Mesothelial cell of epicardium (in vitro differentiated cells): Measurements from ENCODE around the gene B3GALT6. TPM values are rescaled to one million over a fixed set of nuclear protein-coding genes. Genes with fewer than 3 reads are reported as not detected.

Source experiments
- DNase-seq, 2 experiments: peaks; one replicate each; pipeline ENCODE4 v3.0.0; 2021; ENCODE audit warnings: low spot score in 2 of 2; ENCODE audit not compliant: unreplicated experiment in 2 of 2
- H3K27ac Mint-ChIP-seq: 2 replicates; pipeline ENCODE4 v1.8.0; 2021; ENCODE audit warnings: mixed read lengths
- H3K27me3 Mint-ChIP-seq: 2 replicates; pipeline ENCODE4 v1.8.0; 2021; ENCODE audit warnings: low read depth, mixed read lengths
- H3K36me3 Mint-ChIP-seq: 2 replicates; pipeline ENCODE4 v1.8.0; 2021; ENCODE audit warnings: mixed read lengths
- H3K4me1 Mint-ChIP-seq: 2 replicates; pipeline ENCODE4 v1.8.0; 2021; ENCODE audit warnings: mixed read lengths
- H3K4me3 Mint-ChIP-seq: 2 replicates; pipeline ENCODE4 v1.8.0; 2021; ENCODE audit warnings: mild to moderate bottlenecking, moderate library complexity, mixed read lengths
- H3K9me3 Mint-ChIP-seq: 2 replicates; pipeline ENCODE4 v1.8.0; 2021; ENCODE audit warnings: mixed read lengths
- total RNA-seq: library from RNA; stranded (reverse); gene quantifications from 3 replicates; pipeline ENCODE4 v1.2.1, GENCODE V29; 2021
- TF ChIP-seq, protein P1 (sequence below): fragments of 200-600 bp; sonication (generic); IDR thresholded peaks from one replicate; pipeline ENCODE4 v1.5.0; 2021; ENCODE audit warnings: antibody characterized with exemption; ENCODE audit not compliant: unreplicated experiment

B3GALT6 gene
- total RNA-seq, 1 donor from 2014 or later: 34.1 TPM

DNA sequence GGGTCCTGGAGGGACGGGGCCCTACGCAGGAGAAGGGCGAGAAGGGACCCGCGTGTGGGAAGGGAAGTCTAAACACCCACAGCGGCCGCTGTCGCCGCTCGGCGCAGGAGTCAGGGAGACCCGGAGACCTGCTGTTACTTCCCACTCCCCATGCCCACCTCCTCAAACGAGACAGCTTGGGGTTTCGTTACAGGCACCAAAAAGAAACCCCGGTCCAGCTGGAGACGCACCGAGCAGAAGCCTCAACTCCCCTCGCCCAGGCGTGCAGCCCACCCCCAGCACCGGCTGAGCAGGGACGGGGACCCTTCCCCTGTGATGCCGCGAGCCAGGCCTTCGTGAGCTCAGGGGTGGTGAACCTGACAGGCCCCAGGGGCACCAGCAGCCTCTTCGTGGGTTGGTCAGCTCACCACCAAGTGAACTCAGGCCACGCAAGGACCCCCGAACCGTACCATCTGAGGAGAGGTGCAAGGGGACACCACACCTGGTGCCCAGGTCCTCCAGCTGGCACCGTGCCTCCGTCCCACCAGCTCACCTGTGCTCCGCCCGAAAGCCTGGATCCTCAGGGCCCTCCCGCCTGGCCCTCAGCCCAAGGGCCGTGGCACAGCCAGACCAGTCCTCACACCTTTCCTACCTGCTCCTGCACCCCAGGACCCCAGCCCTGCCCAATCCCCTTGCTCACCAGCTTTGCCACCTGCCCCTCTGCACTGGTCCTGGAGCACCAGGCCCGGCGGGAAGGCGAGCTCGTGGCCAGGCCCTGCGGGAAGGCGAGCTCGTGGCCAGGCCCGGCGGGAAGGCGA lies 5.3 kb upstream of the B3GALT6 start:
- TF ChIP-seq, protein P1, sequence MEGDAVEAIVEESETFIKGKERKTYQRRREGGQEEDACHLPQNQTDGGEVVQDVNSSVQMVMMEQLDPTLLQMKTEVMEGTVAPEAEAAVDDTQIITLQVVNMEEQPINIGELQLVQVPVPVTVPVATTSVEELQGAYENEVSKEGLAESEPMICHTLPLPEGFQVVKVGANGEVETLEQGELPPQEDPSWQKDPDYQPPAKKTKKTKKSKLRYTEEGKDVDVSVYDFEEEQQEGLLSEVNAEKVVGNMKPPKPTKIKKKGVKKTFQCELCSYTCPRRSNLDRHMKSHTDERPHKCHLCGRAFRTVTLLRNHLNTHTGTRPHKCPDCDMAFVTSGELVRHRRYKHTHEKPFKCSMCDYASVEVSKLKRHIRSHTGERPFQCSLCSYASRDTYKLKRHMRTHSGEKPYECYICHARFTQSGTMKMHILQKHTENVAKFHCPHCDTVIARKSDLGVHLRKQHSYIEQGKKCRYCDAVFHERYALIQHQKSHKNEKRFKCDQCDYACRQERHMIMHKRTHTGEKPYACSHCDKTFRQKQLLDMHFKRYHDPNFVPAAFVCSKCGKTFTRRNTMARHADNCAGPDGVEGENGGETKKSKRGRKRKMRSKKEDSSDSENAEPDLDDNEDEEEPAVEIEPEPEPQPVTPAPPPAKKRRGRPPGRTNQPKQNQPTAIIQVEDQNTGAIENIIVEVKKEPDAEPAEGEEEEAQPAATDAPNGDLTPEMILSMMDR: no peak
- Mint-ChIP-seq H3K27me3 (no peaks in the 10 kb centered on the region), H3K4me1 (peaks cover 11% of the 10 kb centered on the region), H3K27ac (no peak overlapping the region), H3K9me3 (no peaks in the 10 kb centered on the region), H3K36me3 (peaks cover 19% of the 10 kb centered on the region), H3K4me3 (no peak overlapping the region)
- DNase-seq: no peak

DNA sequence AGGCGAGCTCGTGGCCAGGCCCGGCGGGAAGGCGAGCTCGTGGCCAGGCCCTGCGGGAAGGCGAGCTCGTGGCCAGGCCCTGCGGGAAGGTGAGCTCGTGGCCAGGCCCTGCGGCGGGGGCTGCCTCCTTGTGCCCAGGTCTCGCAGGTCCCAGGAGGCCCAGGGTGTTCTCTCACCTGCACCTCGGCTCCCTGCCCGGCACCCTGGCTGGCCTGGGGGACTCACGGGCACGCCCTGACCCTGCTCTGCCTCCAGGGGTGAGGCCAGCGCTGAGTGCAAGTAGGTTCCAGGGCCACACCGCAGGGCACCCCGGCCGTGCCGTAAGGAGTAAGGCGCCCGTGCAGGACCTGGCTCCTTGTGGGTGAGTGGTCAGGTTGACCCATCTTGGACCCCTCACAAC lies 4.7 kb upstream of the B3GALT6 start:
- H3K4me1 Mint-ChIP-seq: peaks cover 11% of the 10 kb centered on the region
- no peaks in the 10 kb centered on the region for H3K27me3 Mint-ChIP-seq
- TF ChIP-seq, protein P1: no peak
- no peak for DNase-seq
- no peak overlapping the region for H3K27ac Mint-ChIP-seq
- H3K36me3 Mint-ChIP-seq: peaks cover 19% of the 10 kb centered on the region
- no peaks in the 10 kb centered on the region for H3K9me3 Mint-ChIP-seq
- H3K4me3 Mint-ChIP-seq: no peak overlapping the region

DNA sequence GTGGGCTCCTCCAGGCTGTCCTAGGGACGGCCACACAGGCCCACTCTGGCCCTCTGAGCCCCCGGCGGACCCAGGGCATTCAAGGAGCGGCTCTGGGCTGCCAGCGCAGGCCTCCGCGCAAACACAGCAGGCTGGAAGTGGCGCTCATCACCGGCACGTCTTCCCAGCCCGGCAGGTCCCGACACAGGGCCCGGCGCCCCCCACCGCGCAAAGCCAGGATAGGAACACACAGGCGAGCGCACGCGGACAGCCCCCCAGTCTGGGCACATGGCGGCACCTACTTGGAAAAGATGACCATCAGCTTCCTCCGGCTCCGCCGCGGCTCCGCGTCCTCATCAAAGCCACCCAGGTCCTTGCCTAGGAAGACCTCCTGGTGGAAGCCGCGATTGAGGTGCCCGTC lies 3.9 kb upstream of the B3GALT6 start:
- TF ChIP-seq, protein P1: no peak
- no peaks in the 10 kb centered on the region for H3K9me3 Mint-ChIP-seq
- peaks cover 12% of the 10 kb centered on the region for H3K36me3 Mint-ChIP-seq
- no peaks in the 10 kb centered on the region for H3K27me3 Mint-ChIP-seq
- no peak overlapping the region for H3K4me3 Mint-ChIP-seq
- no peak overlapping the region for H3K27ac Mint-ChIP-seq
- peaks cover 11% of the 10 kb centered on the region for H3K4me1 Mint-ChIP-seq
- no peak for DNase-seq

DNA sequence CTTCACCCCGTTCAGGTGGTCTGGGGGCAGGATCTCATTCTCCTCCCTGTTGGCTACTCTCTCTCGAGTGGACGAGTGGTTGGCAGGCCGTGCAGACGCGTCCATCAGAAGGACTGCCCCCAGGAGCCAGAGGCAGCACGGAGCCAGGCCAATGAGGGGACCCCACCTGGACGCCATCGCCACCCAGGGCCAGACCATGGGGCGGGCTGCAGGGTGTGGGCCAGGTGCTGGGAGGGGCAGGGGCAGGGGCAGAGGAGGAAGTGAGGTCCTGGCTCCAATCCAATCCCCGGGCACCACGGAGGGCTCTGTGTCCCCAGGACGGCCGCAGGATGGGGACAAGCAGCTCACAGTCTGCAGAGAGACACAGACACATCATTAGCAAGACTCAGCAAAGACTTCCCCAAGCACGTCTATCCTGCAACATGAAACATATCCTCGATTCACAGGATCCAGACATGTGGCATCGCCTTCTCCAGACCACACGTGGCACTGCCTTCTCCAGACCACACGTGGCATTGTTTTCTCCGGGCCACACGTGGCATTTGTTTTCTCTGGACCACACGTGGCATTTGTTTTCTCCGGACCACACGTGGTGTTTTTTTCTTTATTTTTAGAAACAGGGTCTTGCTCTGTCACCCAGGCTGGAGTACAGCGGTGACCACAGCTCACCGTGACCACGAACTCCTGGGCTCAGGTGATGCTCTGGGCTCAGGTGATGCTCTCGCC lies 3.3 kb upstream of the B3GALT6 start:
- H3K9me3 Mint-ChIP-seq: peaks cover 4% of the 10 kb centered on the region
- no peak overlapping the region for H3K4me3 Mint-ChIP-seq
- DNase-seq: no peak
- TF ChIP-seq, protein P1: no peak
- peaks cover 15% of the 10 kb centered on the region for H3K36me3 Mint-ChIP-seq
- H3K27ac Mint-ChIP-seq: no peak overlapping the region
- H3K27me3 Mint-ChIP-seq: no peaks in the 10 kb centered on the region
- peaks cover 15% of the 10 kb centered on the region for H3K4me1 Mint-ChIP-seq

DNA sequence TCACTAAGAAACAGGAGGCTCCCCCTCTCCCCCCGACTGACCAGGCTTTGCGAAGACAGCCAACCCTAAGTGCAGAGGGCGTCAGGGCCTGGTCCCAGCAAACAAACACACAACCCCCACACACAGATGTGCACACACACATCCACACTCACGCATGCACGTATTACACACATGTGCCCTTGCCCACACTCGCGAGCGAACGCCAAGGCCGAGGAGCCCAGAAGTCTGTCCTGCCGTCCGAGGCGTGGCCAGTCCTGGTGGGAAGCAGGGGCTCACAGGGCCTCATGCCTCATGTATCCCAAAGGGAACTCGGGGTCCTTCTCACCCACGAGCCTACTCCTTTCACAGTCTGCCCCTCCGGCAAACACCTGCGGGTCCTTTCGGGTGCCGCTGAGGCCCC lies 2.3 kb upstream of the B3GALT6 start:
- Mint-ChIP-seq H3K27ac (no peak overlapping the region), H3K9me3 (peaks cover 4% of the 10 kb centered on the region), H3K4me3 (no peak overlapping the region), H3K27me3 (no peaks in the 10 kb centered on the region), H3K4me1 (peaks cover 24% of the 10 kb centered on the region), H3K36me3 (peaks cover 21% of the 10 kb centered on the region)
- no peak for DNase-seq
- TF ChIP-seq, protein P1: no peak
